ENCODE data around the gene MID2.

DNA sequence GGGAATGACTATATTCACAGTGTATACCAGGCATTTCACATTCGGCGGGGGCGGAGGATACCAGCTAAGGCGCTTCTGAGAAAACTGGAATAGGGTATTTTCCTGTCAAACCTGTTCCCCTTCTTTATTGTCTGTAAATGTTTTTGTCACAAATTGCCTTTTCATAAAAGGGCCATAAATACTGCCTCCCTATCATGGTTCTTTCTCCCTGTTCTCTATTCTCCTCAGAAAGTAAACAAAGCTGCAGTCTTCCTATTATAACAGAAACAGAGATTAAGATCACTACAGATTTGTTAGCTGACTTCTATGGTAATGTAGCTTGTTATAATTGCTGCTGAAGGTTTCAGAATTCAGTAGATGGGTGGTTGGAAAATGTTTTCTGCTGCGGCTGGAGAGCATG is 32.2 kb downstream of the MID2 start:
- TF ChIP-seq, protein P1, sequence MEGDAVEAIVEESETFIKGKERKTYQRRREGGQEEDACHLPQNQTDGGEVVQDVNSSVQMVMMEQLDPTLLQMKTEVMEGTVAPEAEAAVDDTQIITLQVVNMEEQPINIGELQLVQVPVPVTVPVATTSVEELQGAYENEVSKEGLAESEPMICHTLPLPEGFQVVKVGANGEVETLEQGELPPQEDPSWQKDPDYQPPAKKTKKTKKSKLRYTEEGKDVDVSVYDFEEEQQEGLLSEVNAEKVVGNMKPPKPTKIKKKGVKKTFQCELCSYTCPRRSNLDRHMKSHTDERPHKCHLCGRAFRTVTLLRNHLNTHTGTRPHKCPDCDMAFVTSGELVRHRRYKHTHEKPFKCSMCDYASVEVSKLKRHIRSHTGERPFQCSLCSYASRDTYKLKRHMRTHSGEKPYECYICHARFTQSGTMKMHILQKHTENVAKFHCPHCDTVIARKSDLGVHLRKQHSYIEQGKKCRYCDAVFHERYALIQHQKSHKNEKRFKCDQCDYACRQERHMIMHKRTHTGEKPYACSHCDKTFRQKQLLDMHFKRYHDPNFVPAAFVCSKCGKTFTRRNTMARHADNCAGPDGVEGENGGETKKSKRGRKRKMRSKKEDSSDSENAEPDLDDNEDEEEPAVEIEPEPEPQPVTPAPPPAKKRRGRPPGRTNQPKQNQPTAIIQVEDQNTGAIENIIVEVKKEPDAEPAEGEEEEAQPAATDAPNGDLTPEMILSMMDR (conservative IDR thresholded peaks at IDR 0.05; ENCODE audit: low read depth, low read length): no peak
- TF ChIP-seq EZH2 (IDR thresholded peaks at IDR 0.05; ENCODE audit: borderline replicate concordance, low read depth, low read length, poor library complexity, severe bottlenecking): no peak
